Measurements from ENCODE around the gene UMODL1.

GRCh38 chr21:42088148-42088547 lies 17.0 kb downstream of the UMODL1 start:
- TF ChIP-seq, protein P1, sequence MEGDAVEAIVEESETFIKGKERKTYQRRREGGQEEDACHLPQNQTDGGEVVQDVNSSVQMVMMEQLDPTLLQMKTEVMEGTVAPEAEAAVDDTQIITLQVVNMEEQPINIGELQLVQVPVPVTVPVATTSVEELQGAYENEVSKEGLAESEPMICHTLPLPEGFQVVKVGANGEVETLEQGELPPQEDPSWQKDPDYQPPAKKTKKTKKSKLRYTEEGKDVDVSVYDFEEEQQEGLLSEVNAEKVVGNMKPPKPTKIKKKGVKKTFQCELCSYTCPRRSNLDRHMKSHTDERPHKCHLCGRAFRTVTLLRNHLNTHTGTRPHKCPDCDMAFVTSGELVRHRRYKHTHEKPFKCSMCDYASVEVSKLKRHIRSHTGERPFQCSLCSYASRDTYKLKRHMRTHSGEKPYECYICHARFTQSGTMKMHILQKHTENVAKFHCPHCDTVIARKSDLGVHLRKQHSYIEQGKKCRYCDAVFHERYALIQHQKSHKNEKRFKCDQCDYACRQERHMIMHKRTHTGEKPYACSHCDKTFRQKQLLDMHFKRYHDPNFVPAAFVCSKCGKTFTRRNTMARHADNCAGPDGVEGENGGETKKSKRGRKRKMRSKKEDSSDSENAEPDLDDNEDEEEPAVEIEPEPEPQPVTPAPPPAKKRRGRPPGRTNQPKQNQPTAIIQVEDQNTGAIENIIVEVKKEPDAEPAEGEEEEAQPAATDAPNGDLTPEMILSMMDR (conservative IDR thresholded peaks at IDR 0.05; ENCODE audit: low read length), result no peak
- TF ChIP-seq EZH2phosphoT487 (IDR thresholded peaks at IDR 0.05; ENCODE audit: borderline replicate concordance, low read depth, low read length), result no peak

Data from OCI-LY7 (cell line).